OCI-M1 (cell line): Measurements from ENCODE around the gene CCDC183.

Experiments
- DNase-seq: peaks from one replicate; lab custom pipeline; 2025; lab: John Stamatoyannopoulos, UW

CCDC183 gene

GRCh38 chr9:136760834-136761544, 35.1 kb upstream of the CCDC183 start:
- peak; percentile 81 for DNase-seq

GRCh38 chr9:136761545-136761981, 34.6 kb upstream of the CCDC183 start:
- DNase-seq: no peak

GRCh38 chr9:136762221-136762691, 33.9 kb upstream of the CCDC183 start:
- no peak for DNase-seq

- peak; percentile 83 for DNase-seq
Measured at GRCh38 chr9:136762915-136763648, 33.1 kb upstream of the CCDC183 start.

GRCh38 chr9:136763649-136764035, 32.5 kb upstream of the CCDC183 start:
- no peak for DNase-seq

GRCh38 chr9:136764301-136764891, 31.7 kb upstream of the CCDC183 start, which contains the start of gene LCN15:
TSS of gene LCN15 (minus strand) at chr9:136764518. CDS start at chr9:136764488, 30 bp downstream.
- no peak for DNase-seq

GRCh38 chr9:136765041-136765440, 31.1 kb upstream of the CCDC183 start:
- DNase-seq: no peak

GRCh38 chr9:136765745-136766409, 30.3 kb upstream of the CCDC183 start:
- DNase-seq: peak; percentile 22

- DNase-seq: peak; percentile 73
Measured at GRCh38 chr9:136766410-136767120, 29.6 kb upstream of the CCDC183 start.

GRCh38 chr9:136769710-136770191, 26.4 kb upstream of the CCDC183 start:
- peak; percentile 60 for DNase-seq

GRCh38 chr9:136771907-136772415, 24.2 kb upstream of the CCDC183 start:
- no peak for DNase-seq

- DNase-seq: peak; percentile 58
Measured at GRCh38 chr9:136773386-136774044, 22.6 kb upstream of the CCDC183 start.

GRCh38 chr9:136774416-136775045, 21.6 kb upstream of the CCDC183 start:
- DNase-seq: no peak

GRCh38 chr9:136775191-136775590, 20.9 kb upstream of the CCDC183 start:
- no peak for DNase-seq

- no peak for DNase-seq
Measured at GRCh38 chr9:136776947-136777346, 19.2 kb upstream of the CCDC183 start.

GRCh38 chr9:136777359-136777758, 18.8 kb upstream of the CCDC183 start:
- no peak for DNase-seq

GRCh38 chr9:136779808-136780207, 16.3 kb upstream of the CCDC183 start:
- no peak for DNase-seq

GRCh38 chr9:136782452-136782851, 13.7 kb upstream of the CCDC183 start:
- no peak for DNase-seq

GRCh38 chr9:136784249-136784996, 11.7 kb upstream of the CCDC183 start:
- DNase-seq: peak; percentile 87
